CD4-positive, alpha-beta T cell treated with Interleukin-10 for 1 hour (primary cell): ENCODE results near the gene BMAL2.

Experiments used
- DNase-seq: peaks from one replicate; pipeline ENCODE4 v3.0.0-alpha.2; 2020

Gene BMAL2, protein sequence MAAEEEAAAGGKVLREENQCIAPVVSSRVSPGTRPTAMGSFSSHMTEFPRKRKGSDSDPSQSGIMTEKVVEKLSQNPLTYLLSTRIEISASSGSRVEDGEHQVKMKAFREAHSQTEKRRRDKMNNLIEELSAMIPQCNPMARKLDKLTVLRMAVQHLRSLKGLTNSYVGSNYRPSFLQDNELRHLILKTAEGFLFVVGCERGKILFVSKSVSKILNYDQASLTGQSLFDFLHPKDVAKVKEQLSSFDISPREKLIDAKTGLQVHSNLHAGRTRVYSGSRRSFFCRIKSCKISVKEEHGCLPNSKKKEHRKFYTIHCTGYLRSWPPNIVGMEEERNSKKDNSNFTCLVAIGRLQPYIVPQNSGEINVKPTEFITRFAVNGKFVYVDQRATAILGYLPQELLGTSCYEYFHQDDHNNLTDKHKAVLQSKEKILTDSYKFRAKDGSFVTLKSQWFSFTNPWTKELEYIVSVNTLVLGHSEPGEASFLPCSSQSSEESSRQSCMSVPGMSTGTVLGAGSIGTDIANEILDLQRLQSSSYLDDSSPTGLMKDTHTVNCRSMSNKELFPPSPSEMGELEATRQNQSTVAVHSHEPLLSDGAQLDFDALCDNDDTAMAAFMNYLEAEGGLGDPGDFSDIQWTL

DNA sequence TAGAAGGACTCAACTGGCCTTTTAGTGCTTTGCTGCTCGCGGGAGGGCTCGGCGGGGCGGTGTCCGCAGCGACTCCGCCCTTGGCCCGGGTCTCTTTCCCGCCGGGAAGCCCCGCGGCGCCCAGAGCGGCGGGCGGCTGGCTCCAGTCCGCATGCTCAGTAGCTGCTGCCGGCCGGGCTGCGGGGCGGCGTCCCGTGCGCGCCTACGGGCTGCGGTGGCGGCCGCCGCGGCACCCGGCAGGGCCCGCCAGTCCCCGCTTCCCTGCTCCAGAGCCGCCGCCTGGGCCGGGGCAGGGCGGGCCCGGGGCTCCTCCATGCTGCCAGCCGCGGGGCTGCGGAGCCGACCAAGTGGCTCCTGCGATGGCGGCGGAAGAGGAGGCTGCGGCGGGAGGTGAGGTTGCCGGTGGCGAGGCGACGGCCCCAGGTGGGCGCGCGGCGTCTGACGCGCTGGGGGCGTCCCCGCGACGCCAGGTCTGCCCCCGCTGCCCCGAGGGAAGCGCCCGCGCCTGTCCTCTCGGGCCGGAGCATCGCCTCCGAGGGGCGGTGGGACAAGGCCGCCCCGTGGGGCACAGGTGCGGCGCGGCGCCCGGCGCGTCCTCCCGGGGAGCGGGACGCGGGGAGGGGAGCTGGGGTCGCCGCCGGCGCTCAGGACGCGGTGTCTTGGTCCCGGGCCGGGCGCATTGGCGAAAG lies at the start of gene BMAL2:
Gene BMAL2 (plus strand): TSS at position 123 of the 689 bp plus-strand sequence. CDS start 237 bp downstream, at position 360.
- peak; percentile 15 for DNase-seq

DNA sequence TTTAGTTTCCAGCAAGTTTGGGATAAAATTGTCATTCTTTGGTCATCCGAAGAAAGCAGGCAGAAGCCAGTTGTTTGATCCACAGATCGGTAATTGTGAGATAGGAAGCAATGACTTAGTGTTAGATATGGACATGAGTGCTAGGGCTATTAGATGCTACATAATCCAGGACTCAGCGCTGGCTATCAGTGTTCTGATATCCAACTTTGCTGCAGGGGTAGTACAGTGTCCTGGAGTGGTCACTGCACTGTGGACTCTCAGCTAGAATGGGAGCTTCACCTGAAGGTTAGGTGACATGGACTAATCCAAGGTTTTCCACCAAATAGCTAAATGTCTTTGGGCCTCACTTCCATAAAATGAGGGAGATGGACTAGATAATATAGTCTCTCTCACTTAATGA lies 48.6 kb upstream of the BMAL2 start:
- no peak for DNase-seq

DNA sequence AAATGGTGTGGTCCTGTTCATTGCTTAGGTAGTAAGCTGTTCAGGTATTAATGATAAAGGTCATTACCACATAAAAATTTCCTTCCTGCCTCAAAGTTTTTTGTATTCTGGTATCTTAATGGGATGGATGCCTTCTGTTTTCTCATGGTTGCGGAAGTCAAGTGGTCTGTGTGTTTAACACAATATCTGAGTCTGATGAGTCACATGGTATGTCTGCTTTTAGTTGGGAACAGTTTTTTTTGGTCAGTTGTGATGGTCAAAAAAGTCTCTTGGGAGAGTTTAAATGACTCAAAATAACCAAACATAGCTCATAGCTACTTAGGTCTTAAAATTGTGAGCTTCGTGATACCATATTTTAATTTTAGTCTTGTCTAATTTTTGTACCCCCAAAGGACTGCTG lies 47.9 kb upstream of the BMAL2 start:
- DNase-seq: no peak

DNA sequence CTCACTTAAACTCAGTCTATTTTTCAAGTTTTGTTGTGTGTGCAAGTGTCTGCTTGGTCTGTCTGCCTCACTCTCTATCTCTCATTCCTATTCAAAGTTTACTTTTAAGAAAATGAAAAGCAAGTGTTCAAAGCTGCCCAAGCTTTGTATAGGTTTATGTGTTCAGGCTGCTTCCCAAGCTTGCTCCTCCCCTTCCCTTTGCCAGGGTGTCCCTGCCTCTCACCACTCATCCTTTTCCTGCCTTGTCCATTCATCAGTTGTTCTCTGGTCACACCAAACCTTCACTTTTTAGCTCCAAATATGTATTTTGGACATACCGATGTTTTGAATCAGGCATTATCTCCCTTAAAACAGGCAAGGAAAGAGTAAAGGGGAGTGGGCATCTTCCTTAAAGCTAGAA lies 47.2 kb upstream of the BMAL2 start:
- DNase-seq: no peak

DNA sequence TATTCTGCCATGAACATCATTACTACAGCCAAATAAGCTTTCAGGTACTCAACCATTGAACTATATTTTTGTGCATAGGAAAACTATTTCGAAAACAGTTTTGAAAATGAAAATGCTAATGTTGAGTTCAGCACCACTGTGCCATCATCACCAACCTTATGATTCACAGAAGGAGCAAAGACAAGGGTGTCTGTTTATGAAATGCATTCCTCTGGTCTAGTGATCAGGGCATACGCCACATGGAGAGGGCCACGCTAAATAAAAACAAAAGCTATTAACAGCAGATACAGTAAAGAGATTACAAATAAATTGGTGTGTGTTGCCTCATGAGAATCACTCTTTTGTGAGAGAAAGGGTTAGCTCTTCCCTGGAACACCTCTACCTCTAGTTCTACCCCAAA lies 43.2 kb upstream of the BMAL2 start:
- DNase-seq: no peak

DNA sequence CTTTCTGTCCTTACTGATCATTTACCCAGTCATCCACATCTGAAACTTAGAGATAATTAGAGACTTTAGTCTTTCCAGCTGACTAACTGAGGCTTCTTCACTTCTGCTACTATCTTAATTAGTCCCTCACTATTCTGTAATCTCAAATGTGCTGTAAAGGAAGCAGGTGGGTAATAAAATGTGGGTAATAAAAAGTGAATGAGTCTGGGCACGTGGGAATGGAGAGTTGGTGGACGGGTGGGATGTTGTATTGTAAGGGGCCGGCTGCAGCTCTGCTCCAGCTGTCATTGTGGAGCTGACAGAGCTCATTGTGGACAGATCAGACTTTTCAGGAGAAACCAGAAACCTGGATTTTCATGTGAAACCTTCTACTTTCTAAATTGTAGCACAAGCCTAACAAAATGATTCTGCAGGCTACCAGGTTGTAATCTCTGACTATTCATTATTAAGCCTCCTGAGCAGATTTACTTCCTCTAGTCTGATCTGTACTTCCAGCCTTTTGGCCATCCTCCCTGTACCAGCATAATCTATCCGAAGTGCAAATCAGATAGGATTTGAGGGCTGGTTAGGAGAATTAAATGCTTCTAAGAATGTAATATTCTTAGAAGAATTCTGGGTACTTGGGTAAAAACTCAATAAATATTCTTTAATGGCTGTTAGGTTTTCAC lies 42.0 kb upstream of the BMAL2 start:
- no peak for DNase-seq

DNA sequence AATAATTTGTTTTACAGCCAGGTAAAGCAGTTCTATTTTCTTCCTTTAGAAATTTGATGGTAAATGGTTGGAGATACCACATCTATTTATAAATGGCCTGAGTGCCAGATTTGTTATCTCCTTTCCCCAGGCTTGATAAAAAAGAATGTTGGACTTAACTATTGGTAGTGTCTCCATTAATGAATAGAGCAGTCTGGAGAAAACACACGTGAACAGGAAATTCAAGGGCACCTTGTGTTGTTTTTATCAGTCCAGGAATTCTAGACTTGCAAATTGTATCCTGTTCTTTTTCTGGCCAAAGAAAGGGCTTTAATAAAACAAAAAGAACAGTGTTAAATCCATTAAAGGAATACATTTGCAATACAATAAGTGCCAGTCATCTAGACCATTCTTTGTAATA lies 40.8 kb upstream of the BMAL2 start:
- DNase-seq: no peak

DNA sequence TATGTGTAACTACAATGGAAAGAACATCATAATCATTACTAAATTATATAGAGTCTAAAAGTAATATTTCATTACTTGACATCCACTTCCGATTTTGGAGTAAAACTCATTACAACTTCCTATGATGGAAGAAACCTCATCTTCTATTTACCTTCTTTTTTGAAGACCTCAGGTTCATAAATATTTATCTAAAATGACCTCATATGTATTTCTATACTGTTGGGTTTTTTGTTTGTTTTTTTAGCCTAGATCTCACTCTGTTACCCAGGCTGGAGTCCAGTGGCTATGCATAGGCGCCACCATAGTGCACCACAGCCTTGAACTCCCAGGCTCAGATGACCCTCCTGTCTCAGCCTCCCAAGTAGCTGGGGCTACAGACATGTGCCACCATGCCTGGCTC lies 39.9 kb upstream of the BMAL2 start:
- DNase-seq: no peak

DNA sequence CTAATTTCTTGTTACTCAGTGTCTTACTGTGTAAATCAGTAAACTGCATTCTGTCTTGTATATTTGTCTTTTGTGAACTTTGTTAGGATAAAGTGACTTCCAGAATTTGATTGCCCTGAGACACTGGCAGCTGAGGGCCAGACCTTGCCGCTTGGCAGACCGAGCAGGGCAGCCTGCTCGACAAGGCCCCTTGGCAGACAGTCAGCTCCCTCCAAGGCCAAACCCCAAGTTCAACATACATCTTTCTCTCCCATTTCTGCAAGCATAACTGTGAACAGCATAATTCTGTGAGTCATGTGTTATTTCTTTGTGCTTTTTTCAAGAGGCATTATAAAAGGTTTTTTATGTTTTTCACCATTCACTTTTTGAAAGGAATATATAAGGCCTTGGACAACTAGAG lies 39.2 kb upstream of the BMAL2 start:
- DNase-seq: no peak

DNA sequence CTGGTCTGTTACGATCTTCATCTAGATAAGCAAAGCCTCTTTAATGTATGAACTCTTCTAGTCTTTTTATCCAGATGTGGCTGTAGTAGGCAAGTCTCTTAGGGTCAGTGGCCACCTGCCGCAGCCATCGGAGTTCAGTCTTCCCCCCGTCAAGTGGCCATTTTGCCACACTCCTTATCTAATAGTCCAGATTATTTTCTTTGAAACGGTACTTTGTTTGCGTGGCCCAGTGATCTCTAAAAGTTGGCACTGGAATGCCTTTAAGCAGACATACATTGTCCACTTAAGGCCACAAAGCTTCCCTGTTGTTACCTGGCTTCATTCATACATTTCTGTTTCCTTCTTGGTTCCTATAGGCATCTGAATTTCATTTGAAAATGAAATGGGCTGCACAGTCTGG lies 36.0 kb upstream of the BMAL2 start:
- DNase-seq: no peak

DNA sequence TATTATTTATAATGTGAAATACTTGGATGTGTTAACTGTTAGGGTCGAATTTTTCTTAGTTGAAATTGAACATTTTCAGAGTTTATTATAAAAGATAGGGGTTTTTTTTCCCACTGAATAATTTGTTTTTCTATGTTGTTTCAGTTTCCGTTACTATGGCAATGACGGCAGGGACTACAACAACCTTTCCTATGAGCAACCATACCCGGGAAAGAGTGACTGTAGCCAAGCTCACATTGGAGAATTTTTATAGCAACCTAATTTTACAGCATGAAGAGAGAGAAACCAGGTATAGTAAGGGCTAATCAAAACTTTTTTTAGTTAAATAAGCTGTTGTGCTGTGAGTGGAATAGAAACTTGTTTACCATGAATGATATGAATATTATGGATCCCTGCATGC lies 35.1 kb upstream of the BMAL2 start:
- no peak for DNase-seq

DNA sequence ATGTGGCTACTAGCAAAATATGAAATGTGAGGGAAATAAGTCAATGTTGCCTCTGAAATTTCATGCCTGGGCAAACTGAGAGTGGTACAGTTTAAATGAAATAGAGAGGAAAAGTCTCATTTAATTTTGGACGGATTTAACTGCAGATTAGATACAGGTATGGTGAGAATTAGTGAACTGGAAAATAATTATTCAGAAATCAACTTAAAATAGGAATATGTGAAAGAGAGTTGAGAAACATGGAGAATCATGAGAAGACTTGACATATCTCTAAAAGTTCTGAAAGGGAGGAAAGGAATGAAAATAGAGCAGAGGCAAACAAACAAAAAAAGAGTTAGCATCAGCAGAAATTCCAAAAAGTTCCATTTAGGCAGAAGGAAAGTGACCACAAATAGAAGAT lies 33.5 kb upstream of the BMAL2 start:
- no peak for DNase-seq

DNA sequence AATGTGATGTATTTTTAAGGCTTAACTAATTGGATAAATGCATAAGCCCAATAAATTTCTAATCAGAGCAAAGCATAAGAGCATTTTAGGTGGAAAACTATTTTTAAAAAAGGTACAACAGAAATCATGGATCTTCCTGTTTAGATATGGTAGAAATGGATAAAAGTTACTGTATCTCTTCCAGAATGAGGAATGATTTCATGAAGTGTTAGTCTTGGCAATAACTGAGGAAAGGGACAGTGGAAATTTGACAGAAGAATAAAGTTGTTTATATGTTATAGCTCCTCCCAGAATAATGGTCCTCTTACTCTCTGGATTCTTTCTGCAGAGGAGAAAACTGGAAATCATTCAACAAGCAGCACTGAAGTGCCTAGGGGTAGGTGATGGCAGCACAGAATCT lies 32.4 kb upstream of the BMAL2 start:
- DNase-seq: no peak

DNA sequence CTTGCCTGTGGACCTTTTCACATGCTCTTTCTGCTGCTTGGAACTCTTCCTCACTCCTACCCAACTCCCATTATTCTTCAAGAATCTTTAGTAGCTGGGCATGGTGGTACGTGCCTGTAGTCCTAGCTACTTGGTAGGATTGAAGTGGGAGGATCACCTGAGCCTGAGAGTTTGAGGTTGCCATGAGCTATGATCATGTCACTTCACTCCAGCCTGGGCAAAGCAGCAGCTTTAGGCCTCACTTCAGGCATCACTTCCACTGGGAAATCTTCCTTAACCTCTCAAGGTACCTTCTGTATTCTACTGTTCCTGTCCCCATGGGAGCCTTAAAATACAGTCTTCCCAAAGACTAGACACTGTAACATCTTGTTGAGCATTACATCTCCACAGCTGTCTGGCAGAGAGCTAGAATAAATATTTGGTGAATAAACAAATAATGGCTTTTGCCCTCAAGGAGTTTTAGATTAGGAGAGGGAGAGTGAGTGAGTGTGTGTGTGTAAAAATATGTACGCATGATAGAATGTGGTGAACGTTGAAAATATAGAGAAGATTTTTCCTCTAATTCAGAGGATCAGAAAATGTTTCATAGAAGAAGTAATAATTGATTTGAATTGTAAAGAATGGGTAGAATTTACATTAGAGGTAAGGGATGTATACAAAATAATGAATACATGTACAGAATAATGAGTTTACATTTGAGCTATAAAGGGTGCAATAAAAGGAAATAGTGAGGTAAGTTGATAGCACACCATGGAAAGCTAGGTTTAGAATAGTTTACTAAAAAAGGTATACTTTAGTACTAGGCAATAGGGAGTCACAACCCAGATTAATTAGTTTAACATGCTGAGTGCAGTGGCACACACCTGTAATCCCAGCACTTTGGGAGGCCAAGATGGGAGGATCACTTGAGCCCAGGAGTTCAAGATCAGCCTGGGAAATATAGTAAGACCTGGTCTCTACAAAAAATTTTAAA lies 29.2 kb upstream of the BMAL2 start:
- DNase-seq: no peak

DNA sequence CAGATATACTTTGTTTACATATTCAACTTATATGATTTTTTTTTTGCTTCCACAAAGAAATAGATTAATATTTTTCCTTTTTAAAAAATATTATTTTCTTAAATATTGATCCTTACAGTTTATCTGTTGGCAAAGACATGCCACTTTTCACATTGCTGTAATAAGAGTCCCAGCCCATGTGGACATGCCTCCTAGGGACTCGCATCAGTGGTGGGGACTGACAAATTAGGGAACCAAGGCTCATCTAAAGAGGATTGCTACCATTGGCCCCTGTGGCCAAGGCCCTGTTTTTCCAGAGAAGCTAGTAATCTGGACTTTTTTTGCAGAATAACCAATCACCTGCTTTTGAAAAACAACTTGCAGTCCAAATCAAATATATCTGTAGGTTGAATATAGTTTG lies 27.8 kb upstream of the BMAL2 start:
- no peak for DNase-seq

DNA sequence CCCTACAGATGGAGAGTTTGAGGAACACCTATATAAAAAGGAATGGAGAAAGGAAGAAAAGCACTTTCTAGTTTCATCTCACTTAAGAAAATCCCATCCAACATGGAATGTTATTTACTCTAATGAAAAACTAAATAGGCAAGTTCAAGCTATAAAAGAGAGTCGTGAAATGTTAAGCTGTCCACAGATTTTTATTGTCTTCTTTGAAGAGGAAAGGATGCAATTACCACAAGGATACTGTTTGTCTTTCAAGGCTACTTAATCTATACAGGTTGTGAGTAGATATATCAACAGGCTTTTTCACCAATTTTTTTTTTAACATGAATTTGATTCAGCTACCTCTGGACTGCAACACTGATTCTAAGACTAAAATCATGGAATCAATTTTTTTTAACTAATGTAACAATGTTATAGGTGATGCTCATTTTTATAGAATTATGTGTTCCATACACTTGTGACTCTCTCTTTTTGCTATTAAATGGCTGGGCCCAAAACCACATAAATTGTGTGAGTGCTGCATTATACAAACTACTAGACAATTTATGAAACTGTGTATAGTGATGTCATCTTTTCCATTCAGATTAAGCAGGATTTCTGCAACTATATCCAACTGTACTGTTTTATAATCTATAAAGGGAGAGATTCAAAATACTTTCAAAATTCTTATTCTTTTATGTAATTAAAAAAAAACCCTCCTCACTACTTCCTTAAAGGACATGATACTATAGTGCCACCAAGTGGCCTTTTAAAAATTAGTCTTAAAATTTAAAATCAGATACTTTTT lies 26.8 kb upstream of the BMAL2 start:
- peak; percentile 52 for DNase-seq

DNA sequence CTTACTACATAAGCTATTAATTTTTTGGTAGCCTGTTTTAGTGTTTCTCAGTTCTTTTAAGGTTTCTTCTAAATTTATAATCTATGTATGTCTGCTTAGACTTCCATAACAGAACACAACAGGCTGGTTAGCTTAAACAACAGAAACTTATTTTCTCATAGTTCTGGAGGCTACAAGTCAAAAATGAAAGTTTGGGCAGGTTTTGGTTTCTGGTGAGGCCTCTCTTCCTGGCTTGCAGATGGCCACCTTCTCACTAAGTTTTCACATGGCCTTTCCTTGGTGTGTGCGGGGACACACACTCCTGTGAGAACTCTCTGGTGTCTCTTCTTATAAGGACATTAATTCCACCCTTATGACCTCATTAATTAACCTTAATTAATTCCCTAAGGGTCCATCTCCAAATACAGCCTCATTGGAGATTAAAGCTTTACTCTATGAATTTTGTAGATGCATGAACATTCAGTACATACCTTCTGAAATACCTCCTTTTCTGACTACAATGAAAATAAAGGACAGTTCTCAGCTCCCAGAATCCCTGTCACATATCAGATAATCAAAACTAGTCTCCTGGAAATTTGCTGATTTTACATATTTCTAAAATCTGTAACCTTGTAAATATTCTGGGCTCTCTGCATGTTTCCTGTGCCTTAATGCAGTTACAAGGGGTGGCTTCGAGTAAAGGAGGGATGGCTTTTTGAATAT lies 23.2 kb upstream of the BMAL2 start:
- DNase-seq: no peak

DNA sequence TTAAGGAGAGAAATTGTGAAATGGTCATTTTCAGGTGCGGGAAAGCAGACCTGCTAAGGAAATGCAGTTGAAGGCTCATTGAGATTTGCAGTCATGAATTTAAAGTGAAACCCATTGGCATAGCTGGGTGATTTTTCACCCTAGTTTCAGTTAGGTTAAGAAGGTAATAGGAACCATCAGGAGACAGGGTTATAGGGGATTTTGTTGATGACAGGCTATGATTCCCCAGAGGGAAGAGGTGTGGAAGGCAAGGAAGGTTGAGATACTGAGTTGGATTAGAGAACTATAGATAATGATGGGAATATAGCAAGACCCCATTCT lies 22.7 kb upstream of the BMAL2 start:
- no peak for DNase-seq

DNA sequence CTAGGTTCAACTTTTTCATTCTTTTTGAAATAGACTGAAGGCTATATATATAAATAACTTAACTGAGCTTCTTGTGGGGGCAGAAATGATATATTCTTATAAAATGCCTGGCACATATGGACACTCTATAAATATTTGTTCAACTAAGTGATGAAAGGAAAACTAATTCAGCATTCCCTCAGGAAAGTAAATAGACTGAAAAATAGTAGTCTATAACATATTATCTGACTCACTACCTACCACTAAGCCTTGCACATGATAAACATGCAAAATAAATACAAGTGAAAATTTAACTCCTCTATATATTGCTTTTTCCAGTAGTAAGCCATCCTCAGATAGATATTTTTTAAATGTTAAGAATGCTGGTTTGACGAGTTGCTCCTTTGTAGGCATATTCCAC lies 15.7 kb upstream of the BMAL2 start:
- DNase-seq: no peak

DNA sequence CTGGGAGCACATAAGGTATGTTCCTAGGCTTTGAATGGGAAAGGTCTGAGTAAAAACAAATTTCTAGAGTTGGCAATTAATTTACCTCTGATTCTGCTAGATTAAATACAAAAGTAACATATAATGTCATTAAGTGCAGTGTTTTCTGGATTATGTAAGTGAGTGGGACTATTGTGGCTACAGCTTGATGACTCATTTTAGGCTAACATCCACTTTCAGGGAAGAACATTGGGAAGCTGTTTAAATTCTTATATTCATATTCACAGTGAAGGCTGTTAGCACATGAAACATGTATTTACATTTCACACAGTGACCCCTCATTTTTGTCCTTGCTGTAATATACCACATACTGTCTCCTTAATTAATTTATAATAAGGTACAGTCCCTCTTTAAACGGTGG lies 13.2 kb upstream of the BMAL2 start:
- no peak for DNase-seq

DNA sequence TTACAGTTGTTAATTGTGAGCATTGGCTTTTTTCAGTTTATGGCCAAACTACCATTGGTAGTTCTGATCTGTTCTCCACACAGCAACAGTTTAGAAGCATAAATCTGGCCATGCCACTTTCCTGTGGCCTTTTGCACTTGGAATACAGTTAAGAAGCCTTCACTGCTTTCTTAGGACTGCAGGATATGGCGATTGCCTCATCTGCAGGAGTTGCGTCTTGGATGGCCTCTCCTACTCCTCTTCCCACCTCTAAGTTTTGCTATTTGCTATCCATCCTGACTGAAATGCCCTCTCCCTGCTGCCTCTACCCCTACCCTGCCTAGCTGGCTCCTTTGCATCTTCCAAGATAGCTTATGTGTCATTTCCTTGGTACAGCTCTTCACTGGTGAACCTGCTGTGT lies 12.8 kb upstream of the BMAL2 start:
- DNase-seq: no peak
